ENCODE data around the gene SLAMF9.

The SLAMF9 gene

GRCh38 chr1:159974350-159974965 lies 20.4 kb upstream of the SLAMF9 start:
- DNase-seq, result no peak

- DNase-seq, result no peak
Measured at GRCh38 chr1:159973350-159973940, 19.4 kb upstream of the SLAMF9 start.

GRCh38 chr1:159972443-159973205 lies 18.6 kb upstream of the SLAMF9 start:
- DNase-seq, result no peak

- DNase-seq, result no peak
Measured at GRCh38 chr1:159970932-159971342, 16.9 kb upstream of the SLAMF9 start.

- DNase-seq, result no peak
Measured at GRCh38 chr1:159968901-159969300, 14.9 kb upstream of the SLAMF9 start.

DNA sequence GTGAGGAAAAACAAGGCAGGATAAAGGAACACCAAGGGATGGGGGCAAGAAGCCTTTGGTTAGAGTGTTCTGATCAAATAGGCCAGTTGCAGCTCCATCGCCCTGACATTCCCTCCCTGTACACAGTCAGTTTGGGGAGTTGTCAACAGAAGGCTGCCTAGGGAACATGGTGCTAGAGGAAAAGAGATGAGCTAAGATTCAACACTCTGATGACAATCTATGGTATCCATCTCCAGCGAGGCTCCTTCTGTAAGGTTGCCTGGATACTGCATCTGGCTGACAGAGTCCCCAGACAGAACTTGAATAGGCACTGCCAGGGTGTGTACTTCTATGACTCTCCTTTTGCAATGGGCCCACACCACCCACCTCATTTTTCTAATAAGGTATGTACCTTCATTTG lies 11.2 kb upstream of the SLAMF9 start:
- DNase-seq, result no peak

- no peak for DNase-seq
Measured at GRCh38 chr1:159964144-159964543, 10.1 kb upstream of the SLAMF9 start.

GRCh38 chr1:159962176-159962575 lies 8.1 kb upstream of the SLAMF9 start:
- DNase-seq, result no peak

- no peak for DNase-seq
Measured at GRCh38 chr1:159961636-159962035, 7.6 kb upstream of the SLAMF9 start.

DNA sequence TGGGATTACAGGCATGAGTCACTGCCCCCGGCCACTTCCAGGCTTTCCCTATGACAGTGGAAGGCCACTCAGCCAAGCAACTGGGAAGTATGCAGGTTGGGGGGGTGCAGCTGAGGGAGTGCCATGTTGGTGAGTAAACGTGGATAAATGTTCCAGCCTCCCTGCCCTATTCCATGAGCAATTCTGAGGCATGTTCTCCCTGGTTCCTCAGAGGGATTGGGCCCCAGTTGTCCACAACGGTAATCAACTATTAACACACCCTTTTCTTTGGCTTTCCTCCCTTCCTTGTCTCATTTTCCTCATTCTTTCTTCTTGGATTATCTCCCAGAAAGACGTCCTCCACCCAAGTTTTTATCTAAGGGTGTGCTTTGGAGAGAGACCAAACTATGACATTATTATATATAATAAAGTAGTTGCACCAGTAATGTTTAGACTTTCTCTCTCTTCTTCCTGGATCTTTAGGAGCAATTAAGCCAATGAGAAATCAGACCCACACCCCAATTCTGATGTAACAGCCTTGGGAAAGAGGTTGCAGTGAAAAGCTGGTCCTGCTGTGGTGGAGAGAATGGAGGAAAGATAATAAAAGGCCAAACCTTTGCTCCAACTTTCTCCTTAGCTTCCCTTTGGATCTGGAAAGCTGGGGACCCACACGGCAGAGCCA lies 6.8 kb upstream of the SLAMF9 start:
- no peak for DNase-seq

DNA sequence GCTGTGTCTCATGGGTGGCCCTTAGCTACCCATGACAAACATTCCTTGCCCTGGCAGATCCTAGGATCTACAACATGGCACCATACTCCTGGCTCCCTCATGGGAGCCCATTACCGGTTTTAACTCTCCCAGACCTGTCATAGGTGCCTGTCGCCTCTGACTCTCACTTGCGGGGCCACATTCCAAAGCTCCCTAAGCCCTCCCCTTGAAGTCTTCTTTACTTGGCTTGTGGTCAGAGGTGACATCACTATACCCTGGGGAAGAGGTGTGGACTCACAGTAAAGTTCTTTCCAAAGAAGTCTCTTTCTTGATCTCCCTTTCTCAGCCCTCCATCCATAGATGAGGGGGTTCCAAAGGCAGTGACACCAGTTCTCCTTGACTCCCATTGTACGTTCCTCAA lies 5.4 kb upstream of the SLAMF9 start:
- DNase-seq, result no peak

DNA sequence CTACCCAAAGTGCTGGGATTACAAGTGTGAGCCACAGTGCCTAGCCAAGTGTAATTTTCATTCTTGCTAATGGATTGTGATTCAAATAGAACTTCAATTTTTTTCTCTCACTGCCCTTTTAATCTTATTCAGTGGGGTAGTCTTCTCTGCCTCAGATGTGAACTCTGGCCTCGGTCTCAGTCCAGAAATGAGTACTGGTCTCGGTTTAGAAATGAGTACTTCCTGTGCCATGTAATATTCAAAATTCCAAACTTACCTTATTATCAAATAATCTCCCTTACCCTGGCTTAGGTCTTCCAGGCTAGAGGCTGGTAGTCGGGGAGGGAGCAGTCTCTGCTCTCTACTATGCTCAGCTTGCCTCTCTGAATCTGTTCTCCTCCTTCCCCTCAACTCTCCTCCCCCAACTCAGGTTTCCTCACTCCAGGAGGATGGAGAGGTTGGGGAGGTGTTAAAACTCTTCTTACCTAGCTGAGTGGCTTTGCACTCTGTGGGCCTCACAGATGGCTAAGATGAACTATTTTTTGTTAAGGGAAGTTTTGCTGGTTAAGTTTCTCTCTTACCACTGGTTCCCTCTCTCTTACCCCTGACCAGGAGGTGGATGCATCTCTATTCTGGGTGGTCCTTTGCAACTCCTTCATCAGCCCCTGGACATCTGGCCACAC lies 4.8 kb upstream of the SLAMF9 start:
- DNase-seq, result no peak

GRCh38 chr1:159957824-159958268 lies 3.8 kb upstream of the SLAMF9 start:
- DNase-seq, result no peak

- no peak for DNase-seq
Measured at GRCh38 chr1:159955456-159955855, 1.4 kb upstream of the SLAMF9 start.

- DNase-seq, result no peak
Measured at GRCh38 chr1:159952932-159953331, 1.1 kb downstream of the SLAMF9 start.

GRCh38 chr1:159951551-159951950 lies 2.5 kb downstream of the SLAMF9 start:
- no peak for DNase-seq

GRCh38 chr1:159951016-159951415 lies 3.0 kb downstream of the SLAMF9 start:
- no peak for DNase-seq

GRCh38 chr1:159949981-159950381 lies 4.1 kb downstream of the SLAMF9 start:
- no peak for DNase-seq

GRCh38 chr1:159949123-159949522 lies 4.9 kb downstream of the SLAMF9 start:
- no peak for DNase-seq

- DNase-seq, result no peak
Measured at GRCh38 chr1:159947942-159948341, 6.1 kb downstream of the SLAMF9 start.

GRCh38 chr1:159946242-159947187 lies 7.5 kb downstream of the SLAMF9 start:
- DNase-seq, result no peak
